HG03442 (cell line): Measurements from ENCODE around the gene CCDC74A.
"Not testable (repeated sequence)": the region's sequence is repeated elsewhere in the genome, so short reads cannot be mapped to it uniquely, and the experiment has no call there.

Experiments used
- ATAC-seq: cut with Tn5 transposase; IDR thresholded peaks from one replicate; pipeline ENCODE4 v1.9.1; 2021; ENCODE audit warnings: mild to moderate bottlenecking, moderate library complexity; ENCODE audit not compliant: unreplicated experiment

CCDC74A gene

DNA sequence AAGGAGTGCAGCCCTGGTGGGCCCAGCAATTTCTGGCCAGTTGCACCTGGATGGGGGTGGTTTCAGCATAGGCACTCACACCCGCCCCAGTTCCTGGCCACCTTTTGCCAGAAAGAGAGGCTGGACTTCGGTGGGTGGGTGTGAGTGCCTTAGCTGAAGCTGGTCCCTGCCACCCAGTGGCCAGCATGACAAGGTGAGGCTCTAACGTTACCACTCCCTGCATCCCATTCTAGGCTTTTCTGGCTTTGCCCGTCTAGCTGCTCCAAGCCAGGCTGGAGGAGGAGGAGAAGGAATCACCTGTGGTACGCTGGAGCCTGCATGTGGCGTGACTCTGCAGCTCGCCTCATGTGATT, 17.1 kb downstream of the CCDC74A start:
- ATAC-seq: not testable (repeated sequence)

DNA sequence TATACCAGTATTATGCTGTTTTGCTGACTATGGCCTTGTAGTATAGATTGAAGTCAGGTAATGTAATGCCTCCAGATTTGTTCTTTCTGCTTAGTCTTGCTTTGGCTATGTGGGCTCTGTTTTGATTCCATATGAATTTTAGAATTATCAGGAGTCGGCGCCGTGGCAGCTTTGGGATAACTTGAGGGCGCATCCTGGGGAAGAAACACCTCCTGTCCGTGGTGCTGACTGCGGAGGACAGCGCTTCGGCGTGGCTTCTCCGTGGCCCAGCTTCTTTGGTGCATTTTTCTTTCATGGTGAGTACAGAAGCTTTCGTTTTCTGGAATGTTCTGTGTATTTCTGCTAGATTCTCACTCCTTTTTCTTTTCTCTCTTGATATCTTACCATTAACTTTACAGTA, 25.2 kb downstream of the CCDC74A start:
- no peak for ATAC-seq

DNA sequence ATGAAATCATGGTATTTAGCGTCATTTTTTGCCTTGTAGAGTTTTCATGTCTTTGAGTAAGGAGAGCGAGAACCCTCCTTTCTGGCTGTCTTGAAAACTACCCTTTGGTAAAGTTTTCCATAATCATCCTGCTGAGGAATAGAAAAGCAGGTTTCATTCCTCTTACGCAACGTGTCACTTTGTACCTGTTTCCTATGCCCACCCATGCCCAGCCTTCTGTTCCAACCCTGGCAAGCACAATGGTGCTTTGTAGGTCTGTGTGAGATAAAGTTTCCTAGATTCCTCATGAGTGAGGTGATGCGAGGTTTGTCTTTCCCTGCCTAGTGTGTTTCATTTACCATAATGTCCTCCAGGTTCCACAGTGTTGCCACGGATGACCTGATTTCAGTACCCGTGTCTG, 29.3 kb downstream of the CCDC74A start:
- no peak for ATAC-seq

DNA sequence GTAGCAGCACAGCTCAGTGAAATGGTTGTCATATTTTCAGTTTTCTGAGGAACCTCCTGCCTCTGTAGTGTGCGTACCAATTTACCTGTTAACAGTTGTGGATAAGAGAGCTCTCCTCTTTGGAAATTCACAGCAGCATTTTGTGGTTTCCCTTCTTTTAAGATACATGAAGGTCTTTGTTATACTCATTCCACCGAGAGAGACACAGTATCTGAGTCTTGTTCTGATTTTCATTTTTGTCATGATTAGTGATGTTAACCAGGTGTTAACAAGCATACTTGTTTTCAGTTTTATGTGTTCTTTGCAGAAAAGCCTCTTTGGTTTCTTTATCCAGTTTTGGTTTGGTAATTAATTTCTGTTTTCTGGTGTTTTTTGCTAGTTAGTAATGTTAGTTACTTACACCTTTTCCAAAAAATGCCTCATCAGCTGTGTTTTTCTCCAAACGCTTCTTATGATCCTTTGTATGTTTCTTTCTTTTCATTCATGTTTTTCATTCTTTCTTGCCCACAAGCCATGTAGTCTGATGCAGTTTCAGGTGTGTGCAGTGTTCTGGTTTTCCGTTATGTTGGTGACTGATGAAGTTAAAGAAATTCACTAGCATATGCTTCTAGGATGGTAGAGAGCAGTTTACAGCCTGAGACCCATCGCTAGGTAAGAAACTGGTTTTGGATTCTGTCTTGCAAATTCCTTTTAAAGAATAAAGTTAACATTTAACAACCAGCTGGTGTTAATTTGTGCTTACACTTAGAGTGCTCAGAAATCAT, 30.1 kb downstream of the CCDC74A start:
- ATAC-seq: peak; percentile 70

DNA sequence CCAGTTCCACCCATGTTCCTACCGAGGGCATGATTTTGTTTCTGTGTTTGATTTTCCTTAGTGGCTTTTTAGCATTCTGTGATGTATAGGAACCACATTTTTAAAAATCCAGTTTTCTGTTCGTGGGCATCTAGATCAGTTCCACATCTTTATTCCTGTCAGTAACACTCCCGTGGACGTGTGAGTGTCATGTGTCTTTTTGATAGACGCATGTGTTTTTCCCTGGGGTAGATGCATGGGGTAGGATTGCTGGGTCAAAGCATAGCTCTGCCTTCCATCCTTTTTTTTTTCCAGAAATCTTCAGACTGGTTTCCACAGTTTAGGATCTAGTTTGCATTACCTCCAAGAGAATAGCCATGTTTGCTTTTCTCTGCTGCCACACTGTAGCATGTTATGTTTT, 38.7 kb downstream of the CCDC74A start:
- no peak for ATAC-seq

- ATAC-seq: no peak
Observed at GRCh38 chr2:131567891-131568290, 40.2 kb downstream of the CCDC74A start.

DNA sequence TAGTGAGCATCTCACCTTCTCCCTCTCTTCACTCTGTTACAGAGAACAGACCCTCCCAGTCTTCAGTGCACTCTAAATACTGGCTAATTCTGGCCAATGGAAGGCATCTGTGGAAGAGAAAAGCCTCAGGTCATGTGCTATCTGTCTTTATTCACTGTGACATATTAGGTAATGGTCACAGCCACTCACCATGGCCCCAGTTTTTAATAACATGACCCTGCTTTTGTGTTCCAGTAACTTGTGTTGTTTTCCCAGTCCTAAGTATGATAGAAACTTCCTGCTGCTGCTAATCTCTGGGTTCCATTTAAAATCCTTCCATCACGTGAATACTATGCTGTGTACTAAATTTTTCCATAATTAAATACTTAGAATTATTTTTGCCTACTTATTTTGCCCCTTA, 40.7 kb downstream of the CCDC74A start:
- ATAC-seq: not testable (repeated sequence)

DNA sequence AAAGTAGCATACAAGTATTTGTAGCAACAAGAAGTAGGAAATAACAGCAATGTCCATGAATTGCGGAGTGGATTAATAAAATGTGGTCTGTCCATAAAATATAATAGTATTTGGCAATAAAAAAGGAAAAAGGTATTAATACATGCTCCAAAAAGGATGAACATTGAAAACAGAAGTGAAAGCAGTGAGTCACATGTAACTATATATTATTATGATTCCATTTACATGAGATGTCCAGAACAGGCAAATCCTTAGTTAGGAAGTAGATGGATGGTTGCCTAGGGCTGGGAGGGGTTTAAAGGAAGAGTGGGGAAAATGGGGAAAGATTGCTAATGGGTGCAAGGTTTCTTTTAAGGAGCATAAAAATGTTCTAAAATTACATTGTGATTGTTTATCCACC, 44.5 kb downstream of the CCDC74A start:
- ATAC-seq: no peak

DNA sequence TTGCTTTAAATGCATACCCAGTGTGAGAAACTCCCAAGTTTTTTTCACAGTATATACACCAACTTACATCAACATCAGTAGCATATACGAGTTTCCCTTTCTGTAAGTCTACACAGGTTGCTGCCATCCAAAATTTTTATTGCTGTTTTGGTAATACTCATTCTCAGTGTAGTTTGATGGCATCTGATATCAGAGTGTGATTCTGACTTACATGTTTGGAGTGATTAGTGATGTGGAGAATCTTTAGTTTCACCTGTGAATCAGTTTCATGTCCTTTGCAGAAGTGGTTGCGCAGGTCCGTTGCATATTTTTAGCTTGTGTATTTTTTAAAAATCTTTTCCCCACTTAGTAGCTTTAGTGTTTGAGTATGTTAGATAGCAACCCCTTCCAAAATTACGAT, 50.1 kb downstream of the CCDC74A start:
- ATAC-seq: no peak

- ATAC-seq: no peak
Observed at GRCh38 chr2:131580187-131580586, 52.5 kb downstream of the CCDC74A start.
